K562 (cell line): ENCODE data around the gene CAMK2G. TPM values are rescaled to one million over a fixed set of nuclear protein-coding genes. Genes with fewer than 3 reads are reported as not detected.

Source experiments
- FOXP1 ChIP-seq: sonication (generic); formaldehyde crosslinking; IDR thresholded peaks from 2 replicates; pipeline ENCODE4 v1.8.0; 2022; ENCODE audit warnings: mild to moderate bottlenecking, missing genetic modification reagents
- GTF2F1 ChIP-seq: IDR thresholded peaks from 2 replicates; pipeline ENCODE4 v1.6.1; 2011; ENCODE audit warnings: low read depth, low read length, improper control_type of control experiment
- MTA1 ChIP-seq: fragments of 450-650 bp; IDR thresholded peaks from 2 replicates; pipeline ENCODE4 v1.6.1; 2017; ENCODE audit warnings: borderline replicate concordance
- MYC ChIP-seq, 2 experiments: fragments of 250-450 bp in 1 of 2; sonication (Bioruptor Pico) in 1 of 2; IDR thresholded peaks; 2 replicates each; pipeline versions ENCODE4 v1.5.1 to v1.6.1; 2012 to 2021; ENCODE audit warnings: low read depth in 2 of 2, borderline replicate concordance in 1 of 2, improper control_type of control experiment in 1 of 2, low read length in 1 of 2, mild to moderate bottlenecking in 1 of 2, moderate library complexity in 1 of 2
- NUFIP1 ChIP-seq: fragments of 450-650 bp; IDR thresholded peaks from 2 replicates; pipeline ENCODE4 v1.6.1; 2018; ENCODE audit not compliant: partially characterized antibody
- PRPF4 ChIP-seq: fragments of 200-400 bp; formaldehyde crosslinking; IDR thresholded peaks from one replicate; pipeline ENCODE4 v1.6.1; 2017; ENCODE audit warnings: low read length, low read depth, mild to moderate bottlenecking; ENCODE audit not compliant: insufficient read depth, poor library complexity, severe bottlenecking
- SFPQ ChIP-seq: fragments of 200-400 bp; formaldehyde crosslinking; IDR thresholded peaks from 2 replicates; pipeline ENCODE4 v1.6.1; 2017; ENCODE audit warnings: mild to moderate bottlenecking, low read depth, low read length, moderate library complexity
- SRSF1 ChIP-seq: fragments of 200-400 bp; formaldehyde crosslinking; IDR thresholded peaks from 2 replicates; pipeline ENCODE4 v1.6.1; 2017; ENCODE audit warnings: mild to moderate bottlenecking, low read depth, low read length, moderate library complexity
- ZNF586 ChIP-seq: fragments of 450-650 bp; formaldehyde crosslinking; conservative IDR thresholded peaks from 2 replicates; pipeline ENCODE4 v1.4.0; 2020; ENCODE audit warnings: mild to moderate bottlenecking, moderate library complexity
- ZNF668 ChIP-seq: fragments of 250-450 bp; sonication (Bioruptor Pico); IDR thresholded peaks from 2 replicates; pipeline ENCODE4 v1.8.0; 2022; ENCODE audit warnings: mild to moderate bottlenecking, inconsistent platforms
- polyA plus RNA-seq, 8 experiments: library from polyadenylated mRNA; depleted of rRNA in 4 of 8; stranded (reverse) in 5 of 8; unstranded in 3 of 8; fragments of >200 nt; fragmentation: Nextera tagmentation in 2 of 8; fragmentation: Illumina TruSeq in 1 of 8; extraction: Ambion mirVana in 2 of 8; extraction: Trizol in 1 of 8; gene quantifications; 2 replicates each; pipeline versions ENCODE4 v1.2.1 to v1.2.3, GENCODE V29; 2011 to 2014; ENCODE audit warnings: inconsistent platforms in 1 of 8, missing spikeins in 1 of 8
- total RNA-seq, 7 experiments: library from RNA; depleted of rRNA in 6 of 7; stranded (reverse); fragments of >200 nt in 6 of 7; fragmentation: Illumina TruSeq in 2 of 7; extraction: Trizol in 2 of 7; gene quantifications; 2 replicates each; pipeline versions ENCODE4 v1.2.1 to v1.2.3, GENCODE V29; 2011 to 2021; ENCODE audit warnings: low replicate concordance in 1 of 7
- TF ChIP-seq, protein P1 (sequence below): fragments of 450-650 bp; IDR thresholded peaks from 2 replicates; pipeline ENCODE4 v1.6.1; 2016; ENCODE audit warnings: mild to moderate bottlenecking, moderate library complexity
- TF ChIP-seq, protein P2 (sequence below): sonication (generic); formaldehyde crosslinking; IDR thresholded peaks from 2 replicates; pipeline ENCODE4 v1.9.0; 2022; ENCODE audit warnings: mild to moderate bottlenecking, missing genetic modification reagents

CAMK2G gene
- total and polyA plus RNA-seq, 9 of the 15 experiments (the other 6 are each of a cell fraction or from before 2014, with no cell fraction given), result 9.0 to 37.9 (median 32.6) TPM

DNA sequence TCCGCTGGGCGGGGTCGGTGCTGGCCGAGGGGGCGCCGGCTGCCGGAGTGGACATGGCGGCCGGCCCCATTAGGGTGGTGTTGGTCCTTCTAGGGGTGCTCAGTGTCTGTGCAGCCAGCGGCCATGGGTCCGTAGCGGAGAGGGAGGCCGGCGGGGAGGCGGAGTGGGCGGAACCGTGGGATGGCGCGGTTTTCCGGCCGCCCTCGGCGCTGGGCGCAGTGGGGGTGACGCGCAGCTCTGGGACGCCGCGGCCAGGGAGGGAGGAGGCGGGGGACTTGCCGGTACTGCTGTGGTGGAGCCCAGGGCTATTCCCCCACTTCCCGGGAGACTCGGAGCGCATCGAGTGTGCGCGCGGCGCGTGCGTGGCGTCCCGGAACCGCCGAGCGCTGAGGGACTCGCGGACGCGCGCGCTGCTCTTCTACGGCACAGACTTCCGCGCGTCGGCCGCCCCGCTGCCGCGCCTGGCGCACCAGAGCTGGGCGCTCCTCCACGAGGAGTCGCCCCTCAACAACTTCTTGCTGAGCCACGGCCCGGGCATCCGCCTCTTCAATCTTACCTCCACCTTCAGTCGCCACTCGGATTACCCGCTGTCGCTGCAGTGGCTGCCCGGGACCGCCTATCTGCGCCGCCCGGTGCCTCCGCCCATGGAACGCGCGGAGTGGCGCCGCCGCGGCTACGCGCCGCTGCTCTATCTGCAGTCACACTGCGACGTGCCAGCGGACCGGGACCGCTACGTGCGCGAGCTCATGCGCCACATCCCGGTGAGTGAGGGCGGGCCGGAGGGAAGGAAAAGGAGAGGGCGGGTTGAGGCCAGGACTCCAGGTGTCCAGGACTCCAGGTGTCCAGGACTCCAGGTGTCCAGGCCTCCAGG lies 101.8 kb downstream of the CAMK2G start (continued):
- TF ChIP-seq GTF2F1, result no peak
- peak; percentile 88 for TF ChIP-seq FOXP1 (CRISPR knock-in tag)
- peak; percentile 96 for TF ChIP-seq MTA1
- no peak for TF ChIP-seq NUFIP1
- TF ChIP-seq SRSF1, result no peak
- TF ChIP-seq SFPQ, result no peak
- TF ChIP-seq ZNF586 (CRISPR knock-in tag), result 0 out of 2 replicates have a peak, but pooled peaks have one; percentile 21
- TF ChIP-seq ZNF668 (CRISPR knock-in tag), result peak; percentile 50; the same call in 1 of the 2 replicates
- TF ChIP-seq, protein P1, sequence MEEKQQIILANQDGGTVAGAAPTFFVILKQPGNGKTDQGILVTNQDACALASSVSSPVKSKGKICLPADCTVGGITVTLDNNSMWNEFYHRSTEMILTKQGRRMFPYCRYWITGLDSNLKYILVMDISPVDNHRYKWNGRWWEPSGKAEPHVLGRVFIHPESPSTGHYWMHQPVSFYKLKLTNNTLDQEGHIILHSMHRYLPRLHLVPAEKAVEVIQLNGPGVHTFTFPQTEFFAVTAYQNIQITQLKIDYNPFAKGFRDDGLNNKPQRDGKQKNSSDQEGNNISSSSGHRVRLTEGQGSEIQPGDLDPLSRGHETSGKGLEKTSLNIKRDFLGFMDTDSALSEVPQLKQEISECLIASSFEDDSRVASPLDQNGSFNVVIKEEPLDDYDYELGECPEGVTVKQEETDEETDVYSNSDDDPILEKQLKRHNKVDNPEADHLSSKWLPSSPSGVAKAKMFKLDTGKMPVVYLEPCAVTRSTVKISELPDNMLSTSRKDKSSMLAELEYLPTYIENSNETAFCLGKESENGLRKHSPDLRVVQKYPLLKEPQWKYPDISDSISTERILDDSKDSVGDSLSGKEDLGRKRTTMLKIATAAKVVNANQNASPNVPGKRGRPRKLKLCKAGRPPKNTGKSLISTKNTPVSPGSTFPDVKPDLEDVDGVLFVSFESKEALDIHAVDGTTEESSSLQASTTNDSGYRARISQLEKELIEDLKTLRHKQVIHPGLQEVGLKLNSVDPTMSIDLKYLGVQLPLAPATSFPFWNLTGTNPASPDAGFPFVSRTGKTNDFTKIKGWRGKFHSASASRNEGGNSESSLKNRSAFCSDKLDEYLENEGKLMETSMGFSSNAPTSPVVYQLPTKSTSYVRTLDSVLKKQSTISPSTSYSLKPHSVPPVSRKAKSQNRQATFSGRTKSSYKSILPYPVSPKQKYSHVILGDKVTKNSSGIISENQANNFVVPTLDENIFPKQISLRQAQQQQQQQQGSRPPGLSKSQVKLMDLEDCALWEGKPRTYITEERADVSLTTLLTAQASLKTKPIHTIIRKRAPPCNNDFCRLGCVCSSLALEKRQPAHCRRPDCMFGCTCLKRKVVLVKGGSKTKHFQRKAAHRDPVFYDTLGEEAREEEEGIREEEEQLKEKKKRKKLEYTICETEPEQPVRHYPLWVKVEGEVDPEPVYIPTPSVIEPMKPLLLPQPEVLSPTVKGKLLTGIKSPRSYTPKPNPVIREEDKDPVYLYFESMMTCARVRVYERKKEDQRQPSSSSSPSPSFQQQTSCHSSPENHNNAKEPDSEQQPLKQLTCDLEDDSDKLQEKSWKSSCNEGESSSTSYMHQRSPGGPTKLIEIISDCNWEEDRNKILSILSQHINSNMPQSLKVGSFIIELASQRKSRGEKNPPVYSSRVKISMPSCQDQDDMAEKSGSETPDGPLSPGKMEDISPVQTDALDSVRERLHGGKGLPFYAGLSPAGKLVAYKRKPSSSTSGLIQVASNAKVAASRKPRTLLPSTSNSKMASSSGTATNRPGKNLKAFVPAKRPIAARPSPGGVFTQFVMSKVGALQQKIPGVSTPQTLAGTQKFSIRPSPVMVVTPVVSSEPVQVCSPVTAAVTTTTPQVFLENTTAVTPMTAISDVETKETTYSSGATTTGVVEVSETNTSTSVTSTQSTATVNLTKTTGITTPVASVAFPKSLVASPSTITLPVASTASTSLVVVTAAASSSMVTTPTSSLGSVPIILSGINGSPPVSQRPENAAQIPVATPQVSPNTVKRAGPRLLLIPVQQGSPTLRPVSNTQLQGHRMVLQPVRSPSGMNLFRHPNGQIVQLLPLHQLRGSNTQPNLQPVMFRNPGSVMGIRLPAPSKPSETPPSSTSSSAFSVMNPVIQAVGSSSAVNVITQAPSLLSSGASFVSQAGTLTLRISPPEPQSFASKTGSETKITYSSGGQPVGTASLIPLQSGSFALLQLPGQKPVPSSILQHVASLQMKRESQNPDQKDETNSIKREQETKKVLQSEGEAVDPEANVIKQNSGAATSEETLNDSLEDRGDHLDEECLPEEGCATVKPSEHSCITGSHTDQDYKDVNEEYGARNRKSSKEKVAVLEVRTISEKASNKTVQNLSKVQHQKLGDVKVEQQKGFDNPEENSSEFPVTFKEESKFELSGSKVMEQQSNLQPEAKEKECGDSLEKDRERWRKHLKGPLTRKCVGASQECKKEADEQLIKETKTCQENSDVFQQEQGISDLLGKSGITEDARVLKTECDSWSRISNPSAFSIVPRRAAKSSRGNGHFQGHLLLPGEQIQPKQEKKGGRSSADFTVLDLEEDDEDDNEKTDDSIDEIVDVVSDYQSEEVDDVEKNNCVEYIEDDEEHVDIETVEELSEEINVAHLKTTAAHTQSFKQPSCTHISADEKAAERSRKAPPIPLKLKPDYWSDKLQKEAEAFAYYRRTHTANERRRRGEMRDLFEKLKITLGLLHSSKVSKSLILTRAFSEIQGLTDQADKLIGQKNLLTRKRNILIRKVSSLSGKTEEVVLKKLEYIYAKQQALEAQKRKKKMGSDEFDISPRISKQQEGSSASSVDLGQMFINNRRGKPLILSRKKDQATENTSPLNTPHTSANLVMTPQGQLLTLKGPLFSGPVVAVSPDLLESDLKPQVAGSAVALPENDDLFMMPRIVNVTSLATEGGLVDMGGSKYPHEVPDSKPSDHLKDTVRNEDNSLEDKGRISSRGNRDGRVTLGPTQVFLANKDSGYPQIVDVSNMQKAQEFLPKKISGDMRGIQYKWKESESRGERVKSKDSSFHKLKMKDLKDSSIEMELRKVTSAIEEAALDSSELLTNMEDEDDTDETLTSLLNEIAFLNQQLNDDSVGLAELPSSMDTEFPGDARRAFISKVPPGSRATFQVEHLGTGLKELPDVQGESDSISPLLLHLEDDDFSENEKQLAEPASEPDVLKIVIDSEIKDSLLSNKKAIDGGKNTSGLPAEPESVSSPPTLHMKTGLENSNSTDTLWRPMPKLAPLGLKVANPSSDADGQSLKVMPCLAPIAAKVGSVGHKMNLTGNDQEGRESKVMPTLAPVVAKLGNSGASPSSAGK, result no peak
- peak; percentile 41 for TF ChIP-seq PRPF4
- TF ChIP-seq, protein P2, sequence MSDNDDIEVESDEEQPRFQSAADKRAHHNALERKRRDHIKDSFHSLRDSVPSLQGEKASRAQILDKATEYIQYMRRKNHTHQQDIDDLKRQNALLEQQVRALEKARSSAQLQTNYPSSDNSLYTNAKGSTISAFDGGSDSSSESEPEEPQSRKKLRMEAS (CRISPR knock-in tag), result peak; percentile 82
- peak; percentile 74 for TF ChIP-seq MYC (IDR thresholded peaks at IDR 0.05; ENCODE audit: low read depth, low read length)
- TF ChIP-seq MYC (CRISPR knock-in tag; IDR thresholded peaks at IDR 0.05; ENCODE audit: borderline replicate concordance, low read depth), result peak; percentile 89; the same call in 1 of the 2 replicates
